HEK293 (cell line): ENCODE measurements around the gene TMEM143.

ENCODE experiments used
- BCL6B ChIP-seq: fragments of 450-650 bp; formaldehyde crosslinking; IDR thresholded peaks from 2 replicates; pipeline ENCODE4 v1.5.1; 2017; ENCODE audit warnings: missing biosample characterization, missing genetic modification characterization
- GLIS2 ChIP-seq: fragments of 450-650 bp; formaldehyde crosslinking; IDR thresholded peaks from 2 replicates; pipeline ENCODE4 v1.5.1; 2016; ENCODE audit warnings: missing biosample characterization, missing genetic modification characterization
- KLF9 ChIP-seq: fragments of 450-650 bp; formaldehyde crosslinking; IDR thresholded peaks from 2 replicates; pipeline ENCODE4 v1.5.1; 2016; ENCODE audit warnings: missing biosample characterization, missing genetic modification characterization, low read depth
- SP3 ChIP-seq: fragments of 450-650 bp; formaldehyde crosslinking; IDR thresholded peaks from 2 replicates; pipeline ENCODE4 v1.5.1; 2016; ENCODE audit warnings: missing biosample characterization, missing genetic modification characterization
- WT1 ChIP-seq: fragments of 450-650 bp; formaldehyde crosslinking; IDR thresholded peaks from 2 replicates; pipeline ENCODE4 v1.5.1; 2016; ENCODE audit warnings: missing biosample characterization, missing genetic modification characterization
- ZBTB10 ChIP-seq: fragments of 450-650 bp; formaldehyde crosslinking; IDR thresholded peaks from 2 replicates; pipeline ENCODE4 v1.5.1; 2016; ENCODE audit warnings: missing biosample characterization, missing genetic modification characterization
- ZBTB20 ChIP-seq: fragments of 450-650 bp; formaldehyde crosslinking; IDR thresholded peaks from 2 replicates; pipeline ENCODE4 v1.5.1; 2016; ENCODE audit warnings: missing biosample characterization, missing genetic modification characterization
- ZBTB44 ChIP-seq: fragments of 450-650 bp; IDR thresholded peaks from 2 replicates; pipeline ENCODE4 v1.5.1; 2018; ENCODE audit warnings: missing biosample characterization, mild to moderate bottlenecking, missing genetic modification characterization
- ZBTB48 ChIP-seq: fragments of 450-650 bp; formaldehyde crosslinking; IDR thresholded peaks from 2 replicates; pipeline ENCODE4 v1.5.1; 2016; ENCODE audit warnings: missing biosample characterization, missing genetic modification characterization
- ZBTB8A ChIP-seq: fragments of 450-650 bp; formaldehyde crosslinking; IDR thresholded peaks from 2 replicates; pipeline ENCODE4 v1.5.1; 2016; ENCODE audit warnings: missing biosample characterization, missing genetic modification characterization
- ZIC2 ChIP-seq: fragments of 450-650 bp; formaldehyde crosslinking; IDR thresholded peaks from 2 replicates; pipeline ENCODE4 v1.5.1; 2016; ENCODE audit warnings: missing biosample characterization, missing genetic modification characterization
- ZNF266 ChIP-seq: fragments of 450-650 bp; formaldehyde crosslinking; IDR thresholded peaks from 2 replicates; pipeline ENCODE4 v1.5.1; 2016; ENCODE audit warnings: missing biosample characterization, missing genetic modification characterization, low read depth
- ZNF335 ChIP-seq: fragments of 450-650 bp; formaldehyde crosslinking; conservative IDR thresholded peaks from 2 replicates; pipeline ENCODE4 v1.5.1; 2016; ENCODE audit warnings: missing biosample characterization, missing genetic modification characterization
- ZNF391 ChIP-seq: fragments of 450-650 bp; formaldehyde crosslinking; IDR thresholded peaks from 2 replicates; pipeline ENCODE4 v1.5.1; 2016; ENCODE audit warnings: low read depth, missing biosample characterization, missing genetic modification characterization, borderline replicate concordance
- ZNF398 ChIP-seq: fragments of 450-650 bp; formaldehyde crosslinking; IDR thresholded peaks from 2 replicates; pipeline ENCODE4 v1.5.1; 2017; ENCODE audit warnings: missing biosample characterization, missing genetic modification characterization
- ZNF596 ChIP-seq: fragments of 450-650 bp; IDR thresholded peaks from 2 replicates; pipeline ENCODE4 v1.5.0; 2018; ENCODE audit warnings: missing biosample characterization, mild to moderate bottlenecking, missing genetic modification characterization, moderate library complexity
- ZNF768 ChIP-seq: fragments of 450-650 bp; formaldehyde crosslinking; IDR thresholded peaks from 2 replicates; pipeline ENCODE4 v1.5.1; 2018; ENCODE audit warnings: missing biosample characterization, mild to moderate bottlenecking, missing genetic modification characterization
- ZSCAN4 ChIP-seq: fragments of 450-650 bp; formaldehyde crosslinking; IDR thresholded peaks from 2 replicates; pipeline ENCODE4 v1.5.1; 2017; ENCODE audit warnings: missing biosample characterization, missing genetic modification characterization
- ZXDB ChIP-seq: fragments of 450-650 bp; formaldehyde crosslinking; IDR thresholded peaks from 2 replicates; pipeline ENCODE4 v1.5.1; 2016; ENCODE audit warnings: missing biosample characterization, missing genetic modification characterization
- TF ChIP-seq, protein P1 (sequence below): fragments of 450-650 bp; formaldehyde crosslinking; IDR thresholded peaks from 2 replicates; pipeline ENCODE4 v1.5.1; 2017; ENCODE audit warnings: missing biosample characterization, missing genetic modification characterization
- TF ChIP-seq, protein P2 (sequence below): fragments of 450-650 bp; formaldehyde crosslinking; IDR thresholded peaks from 2 replicates; pipeline ENCODE4 v1.5.1; 2016; ENCODE audit warnings: missing biosample characterization, missing genetic modification characterization
- TF ChIP-seq, protein P3 (sequence below): fragments of 450-650 bp; formaldehyde crosslinking; IDR thresholded peaks from 2 replicates; pipeline ENCODE4 v1.5.1; 2016; ENCODE audit warnings: missing biosample characterization, missing genetic modification characterization, borderline replicate concordance

TMEM143 gene

DNA sequence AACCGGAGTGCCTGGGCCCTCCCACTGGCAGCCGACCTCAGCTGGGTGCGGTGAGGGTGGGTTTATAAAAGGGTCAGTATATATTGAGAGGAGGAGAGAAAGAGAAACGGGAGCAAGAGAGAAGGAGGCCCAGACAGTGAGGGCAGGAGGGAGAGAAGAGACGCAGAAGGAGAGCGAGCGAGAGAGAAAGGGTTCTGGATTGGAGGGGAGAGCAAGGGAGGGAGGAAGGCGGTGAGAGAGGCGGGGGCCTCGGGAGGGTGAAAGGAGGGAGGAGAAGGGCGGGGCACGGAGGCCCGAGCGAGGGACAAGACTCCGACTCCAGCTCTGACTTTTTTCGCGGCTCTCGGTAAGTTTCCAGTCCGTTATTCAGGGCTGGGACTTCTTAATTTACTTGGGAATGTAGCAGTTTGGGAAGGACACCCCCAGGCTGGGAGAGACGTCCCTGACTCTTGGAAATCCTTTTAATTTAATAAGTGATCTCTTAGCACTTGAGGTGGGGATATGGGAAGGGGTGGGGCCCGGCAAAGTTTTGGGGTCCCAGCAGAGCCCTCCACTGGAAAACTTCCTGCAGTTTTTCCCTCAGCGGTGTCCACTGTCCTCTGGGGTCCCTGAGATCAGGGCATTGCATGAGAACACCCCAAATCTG is 38.4 kb downstream of the TMEM143 start, which contains the start of gene EMP3 (continued):
- TF ChIP-seq BCL6B (tag by site-specific recombination) (no peak), ZNF596 (tag by site-specific recombination) (peak; percentile 52; the same call in 1 of the 2 replicates), SP3 (tag by site-specific recombination) (peak; percentile 97), ZBTB10 (tag by site-specific recombination) (peak; percentile 83), ZBTB44 (0 out of 2 replicates have a peak, but pooled peaks have one; percentile 8), KLF9 (tag by site-specific recombination) (peak; percentile 82), ZXDB (tag by site-specific recombination) (peak; percentile 53; the same call in 1 of the 2 replicates), ZNF391 (tag by site-specific recombination) (peak; percentile 77; the same call in 1 of the 2 replicates), ZNF398 (tag by site-specific recombination) (peak; percentile 100), ZBTB20 (peak; percentile 75), WT1 (tag by site-specific recombination) (peak; percentile 84), ZIC2 (peak; percentile 42), ZNF768 (tag by site-specific recombination) (no peak), ZSCAN4 (tag by site-specific recombination) (no peak), GLIS2 (peak; percentile 25; the same call in 1 of the 2 replicates), ZNF335 (peak; percentile 89), ZBTB8A (tag by site-specific recombination) (peak; percentile 31; the same call in 1 of the 2 replicates), ZBTB48 (tag by site-specific recombination) (peak; percentile 86), ZNF266 (tag by site-specific recombination) (no peak)
- TF ChIP-seq, protein P1, sequence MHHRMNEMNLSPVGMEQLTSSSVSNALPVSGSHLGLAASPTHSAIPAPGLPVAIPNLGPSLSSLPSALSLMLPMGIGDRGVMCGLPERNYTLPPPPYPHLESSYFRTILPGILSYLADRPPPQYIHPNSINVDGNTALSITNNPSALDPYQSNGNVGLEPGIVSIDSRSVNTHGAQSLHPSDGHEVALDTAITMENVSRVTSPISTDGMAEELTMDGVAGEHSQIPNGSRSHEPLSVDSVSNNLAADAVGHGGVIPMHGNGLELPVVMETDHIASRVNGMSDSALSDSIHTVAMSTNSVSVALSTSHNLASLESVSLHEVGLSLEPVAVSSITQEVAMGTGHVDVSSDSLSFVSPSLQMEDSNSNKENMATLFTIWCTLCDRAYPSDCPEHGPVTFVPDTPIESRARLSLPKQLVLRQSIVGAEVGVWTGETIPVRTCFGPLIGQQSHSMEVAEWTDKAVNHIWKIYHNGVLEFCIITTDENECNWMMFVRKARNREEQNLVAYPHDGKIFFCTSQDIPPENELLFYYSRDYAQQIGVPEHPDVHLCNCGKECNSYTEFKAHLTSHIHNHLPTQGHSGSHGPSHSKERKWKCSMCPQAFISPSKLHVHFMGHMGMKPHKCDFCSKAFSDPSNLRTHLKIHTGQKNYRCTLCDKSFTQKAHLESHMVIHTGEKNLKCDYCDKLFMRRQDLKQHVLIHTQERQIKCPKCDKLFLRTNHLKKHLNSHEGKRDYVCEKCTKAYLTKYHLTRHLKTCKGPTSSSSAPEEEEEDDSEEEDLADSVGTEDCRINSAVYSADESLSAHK (tag by site-specific recombination), result peak; percentile 25; the same call in 1 of the 2 replicates
- TF ChIP-seq, protein P2, sequence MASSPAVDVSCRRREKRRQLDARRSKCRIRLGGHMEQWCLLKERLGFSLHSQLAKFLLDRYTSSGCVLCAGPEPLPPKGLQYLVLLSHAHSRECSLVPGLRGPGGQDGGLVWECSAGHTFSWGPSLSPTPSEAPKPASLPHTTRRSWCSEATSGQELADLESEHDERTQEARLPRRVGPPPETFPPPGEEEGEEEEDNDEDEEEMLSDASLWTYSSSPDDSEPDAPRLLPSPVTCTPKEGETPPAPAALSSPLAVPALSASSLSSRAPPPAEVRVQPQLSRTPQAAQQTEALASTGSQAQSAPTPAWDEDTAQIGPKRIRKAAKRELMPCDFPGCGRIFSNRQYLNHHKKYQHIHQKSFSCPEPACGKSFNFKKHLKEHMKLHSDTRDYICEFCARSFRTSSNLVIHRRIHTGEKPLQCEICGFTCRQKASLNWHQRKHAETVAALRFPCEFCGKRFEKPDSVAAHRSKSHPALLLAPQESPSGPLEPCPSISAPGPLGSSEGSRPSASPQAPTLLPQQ (tag by site-specific recombination), result peak; percentile 77
- TF ChIP-seq, protein P3, sequence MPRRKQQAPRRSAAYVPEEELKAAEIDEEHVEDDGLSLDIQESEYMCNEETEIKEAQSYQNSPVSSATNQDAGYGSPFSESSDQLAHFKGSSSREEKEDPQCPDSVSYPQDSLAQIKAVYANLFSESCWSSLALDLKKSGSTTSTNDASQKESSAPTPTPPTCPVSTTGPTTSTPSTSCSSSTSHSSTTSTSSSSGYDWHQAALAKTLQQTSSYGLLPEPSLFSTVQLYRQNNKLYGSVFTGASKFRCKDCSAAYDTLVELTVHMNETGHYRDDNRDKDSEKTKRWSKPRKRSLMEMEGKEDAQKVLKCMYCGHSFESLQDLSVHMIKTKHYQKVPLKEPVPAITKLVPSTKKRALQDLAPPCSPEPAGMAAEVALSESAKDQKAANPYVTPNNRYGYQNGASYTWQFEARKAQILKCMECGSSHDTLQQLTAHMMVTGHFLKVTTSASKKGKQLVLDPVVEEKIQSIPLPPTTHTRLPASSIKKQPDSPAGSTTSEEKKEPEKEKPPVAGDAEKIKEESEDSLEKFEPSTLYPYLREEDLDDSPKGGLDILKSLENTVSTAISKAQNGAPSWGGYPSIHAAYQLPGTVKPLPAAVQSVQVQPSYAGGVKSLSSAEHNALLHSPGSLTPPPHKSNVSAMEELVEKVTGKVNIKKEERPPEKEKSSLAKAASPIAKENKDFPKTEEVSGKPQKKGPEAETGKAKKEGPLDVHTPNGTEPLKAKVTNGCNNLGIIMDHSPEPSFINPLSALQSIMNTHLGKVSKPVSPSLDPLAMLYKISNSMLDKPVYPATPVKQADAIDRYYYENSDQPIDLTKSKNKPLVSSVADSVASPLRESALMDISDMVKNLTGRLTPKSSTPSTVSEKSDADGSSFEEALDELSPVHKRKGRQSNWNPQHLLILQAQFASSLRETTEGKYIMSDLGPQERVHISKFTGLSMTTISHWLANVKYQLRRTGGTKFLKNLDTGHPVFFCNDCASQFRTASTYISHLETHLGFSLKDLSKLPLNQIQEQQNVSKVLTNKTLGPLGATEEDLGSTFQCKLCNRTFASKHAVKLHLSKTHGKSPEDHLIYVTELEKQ, result 0 out of 2 replicates have a peak, but pooled peaks have one; percentile 22
